Astrocyte of the spinal cord (primary cell): ENCODE results near the gene INSYN2B.

ENCODE experiments used
- DNase-seq: peaks from one replicate; pipeline ENCODE4 v3.0.0; 2011; ENCODE audit warnings: low read depth, low spot score
- H3K4me3 ChIP-seq: 2 replicates; pipeline ENCODE4 v1.5.1; 2011; ENCODE audit warnings: low read depth, mild to moderate bottlenecking, low read length, moderate library complexity
- in situ Hi-C: cut with HindIII; loops from 2 replicates; pipeline ENCODE4 v1.10.0; 2017; ENCODE audit warnings: low sequenced_read_pairs
- TF ChIP-seq, protein P1 (sequence below): IDR thresholded peaks from 2 replicates; pipeline ENCODE4 v1.5.1; 2012; ENCODE audit warnings: low read depth, mild to moderate bottlenecking, low read length, inconsistent platforms

INSYN2B gene

DNA sequence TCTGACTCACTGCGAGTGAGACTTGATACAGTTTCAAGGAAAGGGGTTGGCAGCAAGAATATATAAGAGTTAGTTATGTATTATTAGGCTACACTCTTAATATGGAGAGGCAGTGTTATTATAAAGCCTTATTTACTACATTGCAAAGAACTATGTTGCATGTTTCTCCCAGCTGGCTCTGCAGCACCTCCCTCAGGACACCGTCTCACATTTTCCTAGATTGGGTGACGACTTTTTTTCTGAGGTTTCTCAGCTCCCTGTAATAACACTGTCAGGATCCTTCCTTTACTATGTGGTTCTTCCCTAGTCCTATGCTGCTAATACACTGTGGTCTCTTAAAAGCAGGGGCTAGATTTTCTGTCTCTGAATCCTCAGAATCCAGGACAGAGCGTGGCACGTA is 153.7 kb downstream of the INSYN2B start:
- in situ Hi-C loops, result no loop called here
- TF ChIP-seq, protein P1, sequence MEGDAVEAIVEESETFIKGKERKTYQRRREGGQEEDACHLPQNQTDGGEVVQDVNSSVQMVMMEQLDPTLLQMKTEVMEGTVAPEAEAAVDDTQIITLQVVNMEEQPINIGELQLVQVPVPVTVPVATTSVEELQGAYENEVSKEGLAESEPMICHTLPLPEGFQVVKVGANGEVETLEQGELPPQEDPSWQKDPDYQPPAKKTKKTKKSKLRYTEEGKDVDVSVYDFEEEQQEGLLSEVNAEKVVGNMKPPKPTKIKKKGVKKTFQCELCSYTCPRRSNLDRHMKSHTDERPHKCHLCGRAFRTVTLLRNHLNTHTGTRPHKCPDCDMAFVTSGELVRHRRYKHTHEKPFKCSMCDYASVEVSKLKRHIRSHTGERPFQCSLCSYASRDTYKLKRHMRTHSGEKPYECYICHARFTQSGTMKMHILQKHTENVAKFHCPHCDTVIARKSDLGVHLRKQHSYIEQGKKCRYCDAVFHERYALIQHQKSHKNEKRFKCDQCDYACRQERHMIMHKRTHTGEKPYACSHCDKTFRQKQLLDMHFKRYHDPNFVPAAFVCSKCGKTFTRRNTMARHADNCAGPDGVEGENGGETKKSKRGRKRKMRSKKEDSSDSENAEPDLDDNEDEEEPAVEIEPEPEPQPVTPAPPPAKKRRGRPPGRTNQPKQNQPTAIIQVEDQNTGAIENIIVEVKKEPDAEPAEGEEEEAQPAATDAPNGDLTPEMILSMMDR, result peak; percentile 6
- no peak for DNase-seq
- H3K4me3 ChIP-seq, result no peak overlapping the region

DNA sequence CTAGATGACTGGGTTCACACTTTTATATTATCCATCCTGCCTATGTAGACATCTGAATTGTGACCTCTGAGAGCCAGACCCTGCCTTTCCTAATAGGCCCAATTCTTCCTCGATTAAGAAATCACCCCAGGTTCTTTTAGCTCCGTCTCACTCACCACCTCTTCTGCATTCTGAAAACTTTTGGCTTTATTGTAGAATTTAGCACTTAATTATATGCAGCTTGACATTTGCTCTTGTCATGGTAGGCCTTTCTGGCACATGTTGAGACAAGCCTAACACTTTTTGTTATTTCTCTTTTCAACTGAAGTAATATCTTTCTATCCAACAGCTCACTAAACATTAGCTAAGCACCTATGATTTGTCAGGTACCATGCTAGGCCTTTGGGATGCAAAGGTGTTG is 163.3 kb downstream of the INSYN2B start:
- in situ Hi-C loops, result no loop called here
- no peak for DNase-seq
- H3K4me3 ChIP-seq, result no peak overlapping the region
- TF ChIP-seq, protein P1, result no peak

DNA sequence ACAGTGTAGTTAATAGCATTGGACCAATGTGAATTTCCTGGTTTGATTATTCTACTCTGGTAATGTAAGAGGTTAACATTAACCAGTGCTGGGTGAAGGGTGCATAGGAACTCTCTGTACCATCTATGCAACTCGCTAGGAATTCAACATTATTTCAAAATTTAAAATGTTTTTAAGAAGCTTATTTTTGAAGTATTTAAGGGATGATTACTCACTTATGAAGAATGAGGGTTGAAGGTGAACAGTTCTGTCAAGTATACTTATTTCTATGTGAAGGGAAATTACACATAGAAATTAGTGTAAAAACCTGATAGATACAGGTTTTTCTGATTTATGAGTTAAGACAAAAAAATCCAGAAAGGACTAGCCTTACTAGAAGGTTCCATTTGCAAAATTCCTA is 165.8 kb downstream of the INSYN2B start:
- DNase-seq, result no peak
- no peak overlapping the region for H3K4me3 ChIP-seq
- TF ChIP-seq, protein P1, result no peak
- in situ Hi-C loops, result no loop called here
